Stimulated activated CD8-positive, alpha-beta memory T cell treated with anti-CD3 and anti-CD28 coated beads, Interleukin-4, amount 100 ng/mL, for 24 hours (primary cell): ENCODE data around the gene DDT.
"Not testable (repeated sequence)": the region's sequence is repeated elsewhere in the genome, so short reads cannot be mapped to it uniquely, and the experiment has no call there.

Experiments used
- DNase-seq: peaks from one replicate; pipeline ENCODE4 v3.0.0-alpha.2; 2020; ENCODE audit warnings: low read depth

Gene DDT

DNA sequence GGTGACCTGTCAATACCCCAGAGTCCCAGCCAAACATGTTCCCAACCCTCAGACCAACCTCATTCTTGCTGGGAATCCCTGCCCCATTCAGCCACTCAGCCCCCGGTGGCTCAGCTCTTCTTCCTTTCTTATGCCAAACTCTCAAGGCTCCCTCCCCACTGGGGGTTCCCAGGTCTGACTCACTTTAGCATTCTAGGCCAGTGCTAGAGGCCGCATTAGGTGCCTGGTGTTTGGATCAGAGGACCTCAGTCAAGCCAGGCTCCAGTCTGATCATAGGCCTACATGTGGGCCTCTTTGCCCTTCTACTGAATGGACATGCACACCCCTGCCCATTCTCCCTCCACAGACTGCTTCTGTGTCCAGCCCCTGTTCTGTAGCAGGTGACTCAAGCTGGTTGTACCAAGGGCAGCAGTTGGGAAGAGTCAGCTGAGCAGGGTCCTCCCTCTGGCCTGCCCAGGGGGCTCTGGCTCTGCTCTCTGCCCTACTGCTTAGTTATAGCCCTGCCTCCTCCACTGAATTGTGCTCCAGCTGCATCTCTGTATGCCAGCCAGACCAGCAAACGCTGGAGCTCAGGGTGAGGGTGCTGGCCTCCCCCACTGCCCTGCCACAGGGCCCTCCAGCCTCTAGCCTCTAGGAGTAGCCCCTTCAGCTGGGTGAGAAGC is 15.5 kb upstream of the DDT start:
- not testable (repeated sequence) for DNase-seq

DNA sequence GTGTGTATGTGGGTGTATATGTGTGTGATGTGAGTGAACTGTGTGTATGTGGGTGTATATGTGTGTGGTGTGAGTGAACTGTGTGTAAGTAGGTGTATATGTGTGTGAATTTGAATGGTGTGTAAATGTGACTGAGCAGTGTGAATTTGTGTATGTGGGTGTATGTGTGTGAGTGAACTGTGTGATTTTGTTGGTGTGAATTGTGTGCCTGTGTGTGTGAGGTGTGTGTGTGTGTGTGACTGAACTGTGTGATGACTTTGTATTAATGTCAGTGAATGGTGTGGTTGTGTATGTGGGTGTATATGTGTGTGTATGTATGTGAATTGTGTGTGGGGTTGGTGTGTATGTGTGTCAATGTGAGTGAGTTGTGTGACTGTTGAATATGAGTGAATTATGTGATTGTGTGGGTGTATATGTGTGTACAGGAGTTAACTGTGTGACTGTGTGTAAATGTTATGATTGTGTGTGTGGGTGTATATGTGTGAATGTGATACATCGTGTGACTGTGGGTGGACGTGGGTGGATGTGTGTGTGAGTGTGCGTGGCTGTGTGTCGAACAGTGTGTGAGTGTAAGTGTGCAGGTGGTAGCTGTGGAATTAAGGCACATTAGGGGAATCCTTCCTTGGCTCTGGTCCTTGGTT is 12.4 kb upstream of the DDT start:
- DNase-seq, result not testable (repeated sequence)

DNA sequence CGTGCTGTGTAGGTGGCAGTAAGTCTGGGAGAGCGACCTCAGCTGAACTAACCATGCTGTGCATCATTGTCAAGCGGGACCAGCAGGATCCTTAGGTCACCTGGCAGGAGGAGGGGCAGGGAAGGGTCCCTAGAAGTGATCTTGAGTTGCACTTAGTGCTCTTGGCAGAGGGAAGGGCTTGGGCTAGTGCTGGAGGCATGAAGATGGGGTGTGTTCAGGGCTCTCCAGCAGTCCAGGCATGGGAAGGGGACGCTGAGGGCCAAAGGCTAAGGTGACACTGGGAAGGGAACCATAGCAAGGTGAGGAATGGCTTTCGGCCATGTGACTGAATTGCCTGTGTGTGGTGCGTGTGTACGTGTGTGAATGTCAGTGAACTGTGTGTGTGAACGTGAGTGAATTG is 11.8 kb upstream of the DDT start:
- DNase-seq, result not testable (repeated sequence)

DNA sequence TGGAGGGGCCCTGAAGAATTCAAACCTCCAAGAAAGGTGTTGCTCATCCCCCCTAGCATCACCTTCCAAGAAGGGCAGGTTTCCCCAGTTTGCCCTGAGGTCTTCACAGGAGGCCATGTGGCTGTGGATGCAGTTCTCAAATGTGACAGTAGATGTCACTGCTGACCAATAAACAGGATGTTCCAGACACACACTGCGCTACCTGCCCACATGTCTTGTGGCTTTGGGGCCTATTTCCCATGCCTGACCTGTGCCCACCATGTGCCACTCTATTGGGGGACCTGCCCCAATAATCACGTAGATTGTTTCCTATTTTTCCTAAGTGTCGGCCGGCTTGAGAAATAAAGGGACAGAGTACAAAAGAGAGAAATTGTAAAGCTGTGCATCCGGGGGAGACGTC is 10.2 kb upstream of the DDT start:
- DNase-seq, result no peak

DNA sequence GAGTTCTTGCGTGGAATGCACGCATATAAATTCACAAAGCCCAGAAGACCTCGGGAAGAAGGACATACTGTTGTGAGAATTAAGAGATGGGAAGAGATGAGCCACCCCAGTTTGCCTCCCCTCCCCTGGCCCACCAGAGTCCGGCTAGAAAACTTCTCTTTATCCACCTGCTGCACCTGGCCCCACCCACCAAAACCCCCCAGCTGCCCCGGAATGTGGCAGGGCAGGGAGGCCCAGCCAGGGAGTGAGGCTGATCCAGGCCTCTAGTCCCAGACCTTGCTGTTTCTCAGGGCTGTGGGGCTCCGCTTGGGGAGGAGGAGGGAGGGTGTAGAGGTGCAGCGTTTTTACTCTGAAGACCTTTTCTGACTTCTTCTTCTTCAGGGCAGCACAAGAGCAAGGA is 6.3 kb upstream of the DDT start:
- DNase-seq, result not testable (repeated sequence)

DNA sequence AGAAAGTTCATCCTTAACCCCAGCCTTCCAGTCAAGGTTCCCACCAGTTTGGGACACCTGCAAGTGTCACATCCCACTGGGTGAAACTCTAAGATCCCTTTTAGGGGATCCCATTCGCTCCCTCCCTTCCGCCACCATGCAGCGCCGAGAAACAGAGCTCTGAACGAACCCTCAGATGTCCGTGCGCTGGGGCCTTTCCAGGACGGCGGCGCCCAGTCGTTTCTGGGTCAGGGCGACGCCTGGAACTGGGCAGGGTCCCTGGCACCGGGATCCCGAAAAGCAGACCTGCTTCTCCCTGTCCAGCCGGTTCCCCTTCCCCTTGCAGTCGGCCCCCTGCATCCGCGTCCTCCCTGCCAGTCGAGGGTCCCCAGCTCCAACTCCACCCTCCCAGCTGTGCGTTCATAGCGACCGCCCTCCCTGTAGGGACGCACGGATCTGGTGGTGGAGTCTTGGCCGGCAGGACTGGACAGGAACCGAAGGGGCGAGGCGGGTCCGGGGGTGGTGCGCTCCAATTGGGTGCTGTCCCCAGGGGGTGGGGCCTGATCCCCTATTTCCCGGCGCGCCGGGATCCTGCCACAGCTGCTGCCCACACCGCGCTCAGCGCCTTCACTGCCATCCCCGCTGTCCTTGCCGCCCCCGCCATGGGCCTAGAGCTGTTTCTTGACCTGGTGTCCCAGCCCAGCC is 5.5 kb upstream of the DDT start, which contains the start of gene GSTT2:
Gene GSTT2 (plus strand): TSS at position 578 of the 684 bp plus-strand sequence.
- not testable (repeated sequence) for DNase-seq

DNA sequence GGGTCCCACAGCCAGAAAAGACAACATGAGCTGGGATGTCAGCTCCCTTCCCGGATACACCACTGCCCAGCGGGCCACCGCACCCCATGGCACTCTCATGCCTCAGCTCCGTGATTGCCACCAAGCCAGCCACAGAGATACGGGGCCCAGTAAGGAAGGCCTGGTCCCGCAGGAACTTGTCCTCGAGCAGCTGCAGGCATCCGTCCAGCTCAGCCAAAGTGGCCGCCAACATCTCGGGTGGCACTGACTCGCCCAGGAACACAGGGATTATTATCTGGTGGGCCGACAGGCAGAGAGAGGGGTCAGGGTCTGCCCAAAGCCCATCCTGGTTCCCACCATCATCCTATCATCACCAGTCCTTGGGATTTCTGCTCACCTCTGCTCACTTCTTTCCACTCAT is 3.1 kb upstream of the DDT start:
- not testable (repeated sequence) for DNase-seq

DNA sequence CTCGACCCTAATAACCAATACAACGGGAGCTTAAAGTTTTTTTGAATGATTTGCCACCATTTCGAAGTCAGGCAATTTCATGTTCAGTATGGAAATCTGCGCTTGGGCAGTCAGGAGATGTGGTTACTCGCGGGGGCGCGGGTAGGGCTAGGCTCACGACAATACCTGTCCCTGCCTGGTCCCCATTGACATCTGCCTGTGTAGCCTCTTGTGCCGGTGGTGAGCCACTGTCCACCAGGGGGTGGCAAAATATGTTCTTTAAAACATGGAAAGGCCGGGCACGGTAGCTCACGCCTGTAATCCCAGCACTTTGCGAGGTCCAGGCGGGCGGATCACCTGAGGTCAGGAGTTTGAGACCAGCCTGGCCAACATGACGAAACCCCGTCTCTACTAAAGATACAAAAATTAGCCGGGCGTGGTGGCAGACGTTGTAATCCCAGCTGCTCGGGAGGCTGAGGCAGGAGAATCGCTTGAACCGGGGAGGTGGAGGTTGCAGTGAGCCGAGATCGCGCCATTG is 653 bp upstream of the DDT start:
- DNase-seq, result not testable (repeated sequence)

DNA sequence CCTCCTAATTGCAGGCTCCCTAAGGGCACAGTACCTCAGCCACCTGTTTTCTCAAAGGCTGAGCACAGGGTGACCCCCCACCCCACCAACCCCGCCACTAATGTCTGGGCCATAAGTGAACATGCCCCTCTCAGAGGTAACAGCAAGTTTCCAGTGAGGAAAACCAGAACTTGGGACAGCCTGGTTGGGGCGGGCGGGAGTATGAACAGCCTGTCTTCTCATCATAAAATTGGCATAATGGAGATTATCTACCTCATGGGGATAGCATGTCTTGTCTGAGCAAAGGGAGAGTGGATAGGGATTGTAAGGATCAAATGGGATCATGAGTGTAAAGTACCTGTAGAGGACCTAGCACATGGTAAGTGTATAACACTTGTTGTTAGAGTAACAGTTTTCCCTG is 2.3 kb downstream of the DDT start:
- DNase-seq, result not testable (repeated sequence)

DNA sequence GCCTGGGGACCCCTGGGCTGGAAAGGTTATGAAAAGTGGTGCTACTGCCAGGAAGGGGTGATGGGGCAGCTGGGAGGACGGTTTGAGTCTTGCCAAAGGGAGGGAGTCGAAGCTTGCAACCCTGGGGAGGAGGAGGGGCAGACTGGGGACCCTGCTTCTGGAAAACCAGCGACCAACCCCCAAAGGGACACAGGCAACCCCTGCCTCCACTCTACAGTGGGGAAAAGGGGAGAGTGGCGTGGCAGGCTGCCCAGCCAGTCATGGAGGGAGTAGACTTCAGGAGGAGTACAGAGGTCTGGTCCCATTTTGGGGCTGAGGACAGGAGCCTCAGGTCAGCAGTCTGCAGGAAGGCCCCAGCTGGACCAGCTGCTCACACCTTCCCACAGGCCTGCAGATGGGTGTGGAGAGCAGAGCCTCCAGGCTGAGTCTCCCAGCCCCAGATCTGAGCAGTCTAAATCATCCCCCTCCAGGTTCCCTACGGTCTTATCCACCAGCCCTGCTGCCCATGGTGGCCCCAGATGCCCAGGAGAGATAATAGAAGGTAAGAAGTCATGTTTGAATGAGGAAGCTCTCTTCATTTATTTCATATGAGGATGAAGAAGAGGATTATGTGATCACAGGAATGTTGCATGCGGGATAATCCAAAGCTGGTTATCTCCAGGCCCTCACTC is 3.3 kb downstream of the DDT start:
- no peak for DNase-seq

DNA sequence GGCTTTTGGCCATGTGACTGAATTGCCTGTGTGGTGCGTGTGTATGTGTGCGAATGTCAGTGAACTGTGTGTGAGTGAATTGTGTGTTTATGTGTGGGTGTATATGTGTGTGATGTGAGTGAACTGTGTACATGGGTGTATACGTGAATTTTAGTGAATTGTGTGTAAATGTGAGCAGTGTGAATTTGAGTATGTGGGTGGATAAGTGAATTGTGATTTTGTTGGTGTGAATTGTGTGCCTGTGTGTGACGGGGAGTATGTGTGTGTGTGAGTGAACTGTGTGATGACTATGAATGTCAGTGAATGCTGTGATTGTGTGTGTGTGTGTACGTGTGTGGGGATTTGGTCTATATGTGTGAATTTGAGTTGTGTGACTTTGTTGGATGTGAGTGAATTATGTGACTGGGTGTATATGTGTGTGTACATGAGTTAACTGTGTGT is 4.0 kb downstream of the DDT start:
- DNase-seq, result no peak

DNA sequence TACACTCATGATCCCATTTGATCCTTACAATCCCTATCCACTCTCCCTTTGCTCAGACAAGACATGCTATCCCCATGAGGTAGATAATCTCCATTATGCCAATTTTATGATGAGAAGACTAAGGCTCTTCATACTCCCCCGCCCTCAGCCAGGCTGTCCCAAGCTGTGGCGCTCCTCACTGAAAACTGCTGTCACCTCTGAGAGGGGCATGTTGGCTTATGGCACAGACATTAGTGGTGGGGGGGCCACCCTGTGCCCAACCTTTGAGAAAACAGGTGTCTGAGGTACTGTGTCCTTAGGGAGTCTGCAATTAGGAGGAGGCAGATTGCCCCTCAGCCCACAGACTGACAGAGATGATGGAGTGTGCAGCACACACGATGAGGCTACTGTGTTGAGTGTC is 5.2 kb downstream of the DDT start:
- DNase-seq, result no peak

DNA sequence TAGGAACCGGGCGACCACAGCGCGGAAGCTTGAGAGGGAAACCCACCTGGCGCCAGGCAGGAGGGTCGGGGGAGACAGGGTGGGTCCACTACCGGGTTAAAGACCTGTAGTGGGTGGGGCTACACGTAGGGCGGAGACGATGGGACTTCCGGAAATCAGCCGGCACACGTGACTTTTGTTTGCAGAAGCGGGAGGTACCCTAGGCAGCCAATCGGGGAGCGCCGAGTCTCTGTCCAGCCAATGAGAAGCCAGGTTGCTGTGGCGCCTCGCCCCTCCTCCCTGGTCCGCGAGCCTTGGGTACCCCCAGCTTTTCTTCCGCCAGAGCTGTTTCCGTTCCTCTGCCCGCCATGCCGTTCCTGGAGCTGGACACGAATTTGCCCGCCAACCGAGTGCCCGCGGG is 7.7 kb downstream of the DDT start, which contains the start of gene DDTL:
Gene DDTL (plus strand): TSS at position 321 of the 400 bp plus-strand sequence. CDS start 27 bp downstream, at position 348.
- not testable (repeated sequence) for DNase-seq

DNA sequence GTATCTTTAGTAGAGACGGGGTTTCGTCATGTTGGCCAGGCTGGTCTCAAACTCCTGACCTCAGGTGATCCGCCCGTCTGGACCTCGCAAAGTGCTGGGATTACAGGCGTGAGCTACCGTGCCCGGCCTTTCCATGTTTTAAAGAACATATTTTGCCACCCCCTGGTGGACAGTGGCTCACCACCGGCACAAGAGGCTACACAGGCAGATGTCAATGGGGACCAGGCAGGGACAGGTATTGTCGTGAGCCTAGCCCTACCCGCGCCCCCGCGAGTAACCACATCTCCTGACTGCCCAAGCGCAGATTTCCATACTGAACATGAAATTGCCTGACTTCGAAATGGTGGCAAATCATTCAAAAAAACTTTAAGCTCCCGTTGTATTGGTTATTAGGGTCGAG is 8.1 kb downstream of the DDT start:
- not testable (repeated sequence) for DNase-seq

DNA sequence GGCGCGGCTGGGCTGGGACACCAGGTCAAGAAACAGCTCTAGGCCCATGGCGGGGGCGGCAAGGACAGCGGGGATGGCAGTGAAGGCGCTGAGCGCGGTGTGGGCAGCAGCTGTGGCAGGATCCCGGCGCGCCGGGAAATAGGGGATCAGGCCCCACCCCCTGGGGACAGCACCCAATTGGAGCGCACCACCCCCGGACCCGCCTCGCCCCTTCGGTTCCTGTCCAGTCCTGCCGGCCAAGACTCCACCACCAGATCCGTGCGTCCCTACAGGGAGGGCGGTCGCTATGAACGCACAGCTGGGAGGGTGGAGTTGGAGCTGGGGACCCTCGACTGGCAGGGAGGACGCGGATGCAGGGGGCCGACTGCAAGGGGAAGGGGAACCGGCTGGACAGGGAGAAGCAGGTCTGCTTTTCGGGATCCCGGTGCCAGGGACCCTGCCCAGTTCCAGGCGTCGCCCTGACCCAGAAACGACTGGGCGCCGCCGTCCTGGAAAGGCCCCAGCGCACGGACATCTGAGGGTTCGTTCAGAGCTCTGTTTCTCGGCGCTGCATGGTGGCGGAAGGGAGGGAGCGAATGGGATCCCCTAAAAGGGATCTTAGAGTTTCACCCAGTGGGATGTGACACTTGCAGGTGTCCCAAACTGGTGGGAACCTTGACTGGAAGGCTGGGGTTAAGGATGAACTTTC is 13.0 kb downstream of the DDT start, which contains the start of gene GSTT2B:
Gene GSTT2B (minus strand): TSS at position 112 of the 688 bp plus-strand sequence. CDS start 64 bp downstream, at position 48.
- not testable (repeated sequence) for DNase-seq

DNA sequence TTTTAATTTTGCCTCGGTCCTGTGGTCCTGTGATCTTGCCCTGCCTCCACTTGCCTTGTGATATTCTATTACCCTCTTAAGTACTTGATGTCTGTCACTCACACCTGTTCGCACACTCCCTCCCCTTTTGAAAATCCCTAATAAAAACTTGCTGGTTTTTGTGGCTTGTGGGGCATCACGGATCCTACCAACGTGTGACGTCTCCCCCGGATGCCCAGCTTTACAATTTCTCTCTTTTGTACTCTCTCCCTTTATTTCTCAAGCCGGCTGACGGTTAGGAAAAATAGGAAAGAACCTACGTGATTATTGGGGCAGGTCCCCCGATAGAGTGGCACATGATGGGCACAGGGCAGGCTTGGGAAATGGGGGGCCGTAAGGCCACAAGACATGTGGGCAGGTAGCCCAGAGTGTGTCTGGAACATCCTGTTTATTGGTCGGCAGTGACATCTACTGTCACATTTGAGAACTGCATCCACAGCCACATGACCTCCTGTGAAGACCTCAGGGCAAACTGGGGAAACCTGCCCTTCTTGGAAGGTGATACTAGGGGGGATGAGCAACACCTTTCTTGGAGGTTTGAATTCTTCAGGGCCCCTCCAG is 17.8 kb downstream of the DDT start:
- DNase-seq, result peak; percentile 41

DNA sequence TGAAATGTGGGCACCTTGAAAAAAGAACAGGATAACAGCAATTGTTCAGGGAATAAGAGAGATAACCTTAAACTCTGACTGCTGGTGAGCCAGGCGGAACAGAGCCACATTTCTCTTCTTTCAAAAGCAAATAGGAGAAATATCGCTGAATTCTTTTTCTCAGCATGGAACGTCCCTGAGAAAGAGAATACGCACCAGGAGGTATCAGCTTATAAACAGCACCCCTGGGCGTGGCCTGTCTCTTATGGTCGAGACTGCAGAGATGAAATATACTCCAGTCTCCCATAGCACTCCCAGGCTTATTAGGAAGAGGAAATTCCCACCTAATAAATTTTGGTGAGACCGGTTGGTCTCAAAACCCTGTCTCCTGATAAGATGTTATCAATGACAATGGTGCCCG is 18.4 kb downstream of the DDT start:
- DNase-seq, result not testable (repeated sequence)

DNA sequence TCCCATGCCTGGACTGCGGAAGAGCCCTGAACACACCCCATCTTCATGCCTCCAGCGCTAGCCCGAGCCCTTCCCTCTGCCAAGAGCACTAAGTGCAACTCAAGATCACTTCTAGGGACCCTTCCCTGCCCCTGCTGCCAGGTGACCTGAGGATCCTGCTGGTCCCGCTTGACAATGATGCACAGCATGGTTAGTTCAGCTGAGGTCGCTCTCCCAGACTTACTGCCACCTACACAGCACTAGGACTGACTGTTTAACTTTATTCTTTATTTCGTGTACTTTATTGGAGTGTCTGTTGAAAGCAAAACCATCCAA is 19.3 kb downstream of the DDT start:
- DNase-seq, result not testable (repeated sequence)

DNA sequence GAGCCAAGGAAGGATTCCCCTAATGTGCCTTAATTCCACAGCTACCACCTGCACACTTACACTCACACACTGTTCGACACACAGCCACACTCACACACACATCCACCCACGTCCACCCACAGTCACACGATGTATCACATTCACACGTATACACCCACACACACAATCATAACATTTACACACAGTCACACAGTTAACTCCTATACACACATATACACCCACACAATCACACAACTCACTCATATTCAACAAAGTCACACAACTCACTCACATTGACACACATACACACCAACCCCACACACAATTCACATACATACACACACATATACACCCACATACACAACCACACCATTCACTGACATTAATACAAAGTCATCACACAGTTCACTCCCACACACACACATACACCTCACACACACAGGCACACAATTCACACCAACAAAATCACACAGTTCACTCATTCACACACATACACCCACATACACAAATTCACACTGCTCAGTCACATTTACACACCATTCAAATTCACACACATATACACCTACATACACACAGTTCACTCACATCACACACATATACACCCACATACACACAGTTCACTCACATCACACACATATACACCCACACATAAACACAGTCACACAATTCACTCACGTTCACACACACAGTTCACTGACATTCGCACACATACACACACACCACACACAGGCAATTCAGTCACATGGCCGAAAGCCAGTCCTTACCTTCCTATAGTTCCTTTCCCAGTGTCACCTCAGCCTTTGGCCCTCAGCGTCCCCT is 19.8 kb downstream of the DDT start:
- DNase-seq, result not testable (repeated sequence)

DNA sequence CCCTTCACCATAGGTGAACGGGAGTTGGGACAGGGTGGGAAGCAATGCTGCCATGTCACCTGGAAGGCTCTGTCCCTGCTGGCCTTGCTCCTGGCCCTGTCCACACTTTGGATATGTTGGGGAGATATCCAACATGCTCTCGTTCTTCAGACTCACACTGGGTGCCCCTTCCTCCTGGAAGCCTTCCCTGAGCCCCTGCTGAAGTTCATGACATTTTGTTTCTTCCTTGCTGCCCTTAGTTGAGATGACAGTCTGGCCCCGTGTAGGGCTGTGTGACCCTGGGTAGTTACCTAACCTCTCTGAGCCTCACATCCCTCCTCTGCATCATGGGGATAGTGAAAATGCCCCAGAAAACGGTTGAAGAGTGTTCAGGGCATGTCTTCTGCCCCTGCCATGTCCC is 20.8 kb downstream of the DDT start:
- not testable (repeated sequence) for DNase-seq
